ENCODE data around the gene ZNF784. TPM values are rescaled to one million over a fixed set of nuclear protein-coding genes. Genes with fewer than 3 reads are reported as not detected.
A peak's percentile ranks its signal among the peaks of the same experiment; 100 is the strongest.

Gene ZNF784
- total RNA-seq, 2 donors from 2014 or later = 6.9 to 9.6 TPM

- no peak overlapping the region for H3K4me3 ChIP-seq
- DNase-seq (peak in 2 of 4 donors; percentile 43), ATAC-seq (peak; percentile 50)
- WGBS, 2 donors = 5 to 6% methylated on average over 5 to 6 of the region's 6 CpGs
- H3K9me3 ChIP-seq = no peaks in the 10 kb centered on the region
- H3K27me3 ChIP-seq = no peaks in the 10 kb centered on the region
- peaks cover 42% of the 10 kb centered on the region for H3K4me1 ChIP-seq
- intact Hi-C loops (cut with DNase I) = no loop called here
- H3K27ac ChIP-seq = peak overlapping the region; percentile 71 to 95 (median 89)
- TF ChIP-seq CTCF (IDR thresholded peaks at IDR 0.05) = no peak
- no peak for TF ChIP-seq POLR2A (IDR thresholded peaks at IDR 0.05)
- no peaks in the 10 kb centered on the region for H3K36me3 ChIP-seq (replicated peaks in 1 of 2; ENCODE audit: insufficient read depth in 1 of 2, low read depth in 2 of 2)
Measured at GRCh38 chr19:55581823-55582223, 42.5 kb downstream of the ZNF784 start.

GRCh38 chr19:55581145-55581822 is 43.1 kb downstream of the ZNF784 start:
- H3K27ac ChIP-seq = peak overlapping the region; percentile 71 to 95 (median 89)
- no peak for TF ChIP-seq POLR2A (IDR thresholded peaks at IDR 0.05)
- no peak for TF ChIP-seq CTCF (IDR thresholded peaks at IDR 0.05)
- DNase-seq (peak in 1 of 4 donors; percentile 50), ATAC-seq (peak; percentile 6)
- peaks cover 36% of the 10 kb centered on the region for H3K4me1 ChIP-seq
- no peaks in the 10 kb centered on the region for H3K27me3 ChIP-seq
- WGBS, 2 donors = 10 to 18% methylated on average over 11 to 12 of the region's 12 CpGs
- intact Hi-C loops (cut with DNase I) = no loop called here
- peak overlapping the region; percentile 96 for H3K4me3 ChIP-seq
- H3K9me3 ChIP-seq = no peaks in the 10 kb centered on the region
- H3K36me3 ChIP-seq (replicated peaks in 1 of 2; ENCODE audit: insufficient read depth in 1 of 2, low read depth in 2 of 2) = no peaks in the 10 kb centered on the region

GRCh38 chr19:55580628-55581144 is 43.7 kb downstream of the ZNF784 start, which contains the start of gene ZNF579:
Gene ZNF579, minus strand, starts transcription at chr19:55580848. Its CDS starts 1,209 bp downstream, at chr19:55579639.
- Histone ChIP-seq H3K27me3 (no peaks in the 10 kb centered on the region), H3K4me1 (peaks cover 30% of the 10 kb centered on the region), H3K9me3 (no peaks in the 10 kb centered on the region), H3K4me3 (peak within 1 kb of the TSS; percentile 96), H3K36me3 (replicated peaks in 1 of 2; ENCODE audit: insufficient read depth in 1 of 2, low read depth in 2 of 2) (no peaks in the 10 kb centered on the region), H3K27ac (peak within 1 kb of the TSS; percentile 71 to 95 (median 89))
- intact Hi-C loops (cut with DNase I) = no loop called here
- WGBS, 2 donors = 0 to 4% methylated on average over 5 to 24 of the region's 24 CpGs
- TF ChIP-seq CTCF (IDR thresholded peaks at IDR 0.05) = peak in 1 of 7 experiments; percentile 7
- TF ChIP-seq POLR2A (IDR thresholded peaks at IDR 0.05) = peak in 2 of 3 donors; percentile 29 to 45
- ATAC-seq (peak; percentile 82), DNase-seq (peak; percentile 88 to 90 (median 89))

- intact Hi-C loops (cut with DNase I) = no loop called here
- H3K4me3 ChIP-seq = peak overlapping the region; percentile 96
- no peak for DNase-seq
- peak overlapping the region; percentile 71 to 95 (median 89) for H3K27ac ChIP-seq
- no peaks in the 10 kb centered on the region for H3K9me3 ChIP-seq
- peaks cover 27% of the 10 kb centered on the region for H3K4me1 ChIP-seq
- WGBS, 2 donors = 11 to 19% methylated on average over 13 to 20 of the region's 20 CpGs
- ATAC-seq = peak; percentile 3
- H3K36me3 ChIP-seq (replicated peaks in 1 of 2; ENCODE audit: insufficient read depth in 1 of 2, low read depth in 2 of 2) = no peaks in the 10 kb centered on the region
- H3K27me3 ChIP-seq = no peaks in the 10 kb centered on the region
- TF ChIP-seq POLR2A (IDR thresholded peaks at IDR 0.05) = no peak
- TF ChIP-seq CTCF (IDR thresholded peaks at IDR 0.05) = no peak
Measured at GRCh38 chr19:55579766-55580621, 44.4 kb downstream of the ZNF784 start.
